ENCODE measurements around the gene HSPB6.

Gene HSPB6

GRCh38 chr19:35744430-35745327 is 12.2 kb downstream of the HSPB6 start:
- peak; percentile 97 for DNase-seq

GRCh38 chr19:35743640-35744429 is 13.0 kb downstream of the HSPB6 start:
- no peak for DNase-seq

GRCh38 chr19:35742121-35742724 is 14.6 kb downstream of the HSPB6 start, which contains the start of gene IGFLR1:
IGFLR1 (minus strand) TSS chr19:35742452; CDS start chr19:35741180, 1,272 bp downstream.
- no peak for DNase-seq

GRCh38 chr19:35741203-35741515 is 15.7 kb downstream of the HSPB6 start:
- DNase-seq: no peak

GRCh38 chr19:35740423-35741202 is 16.2 kb downstream of the HSPB6 start:
- DNase-seq: peak; percentile 98

GRCh38 chr19:35740108-35740422 is 16.8 kb downstream of the HSPB6 start:
- DNase-seq: no peak

- no peak for DNase-seq
Observed at GRCh38 chr19:35739275-35740107, 17.3 kb downstream of the HSPB6 start.

- no peak for DNase-seq
Observed at GRCh38 chr19:35738887-35739229, 18.0 kb downstream of the HSPB6 start.

- no peak for DNase-seq
Observed at GRCh38 chr19:35738021-35738886, 18.6 kb downstream of the HSPB6 start.

- DNase-seq: no peak
Observed at GRCh38 chr19:35736913-35737886, 19.6 kb downstream of the HSPB6 start.

- no peak for DNase-seq
Observed at GRCh38 chr19:35734889-35735288, 21.9 kb downstream of the HSPB6 start.

- DNase-seq: no peak
Observed at GRCh38 chr19:35734273-35734672, 22.6 kb downstream of the HSPB6 start.

- no peak for DNase-seq
Observed at GRCh38 chr19:35733180-35734125, 23.4 kb downstream of the HSPB6 start.

- DNase-seq: no peak
Observed at GRCh38 chr19:35732540-35733179, 24.2 kb downstream of the HSPB6 start.

GRCh38 chr19:35731779-35732405 is 24.9 kb downstream of the HSPB6 start:
- no peak for DNase-seq

GRCh38 chr19:35731353-35731752 is 25.5 kb downstream of the HSPB6 start:
- DNase-seq: no peak

GRCh38 chr19:35730326-35730725 is 26.5 kb downstream of the HSPB6 start:
- DNase-seq: no peak

- DNase-seq: no peak
Observed at GRCh38 chr19:35729763-35730162, 27.1 kb downstream of the HSPB6 start.
